Measurements from ENCODE around the gene HOXB9. TPM values are rescaled to one million over a fixed set of nuclear protein-coding genes. Genes with fewer than 3 reads are reported as not detected.

The HOXB9 gene
- total and polyA plus RNA-seq, 2 donors from 2014 or later: 29.2 to 45.8 TPM

GRCh38 chr17:48592577-48592976, 33.6 kb downstream of the HOXB9 start:
- Histone ChIP-seq H3K27me3 (ENCODE audit: control insufficient read depth, insufficient read depth, low read length) (no peaks in the 10 kb centered on the region), H3K4me1 (ENCODE audit: control insufficient read depth in 2 of 3, insufficient read depth in 2 of 3, low read depth in 1 of 3, low read length in 3 of 3) (peaks cover 0 to 11% (median 0%) of the 10 kb centered on the region in 3 donors), H3K27ac (ENCODE audit: low read depth in 2 of 2, low read length in 2 of 2) (peak overlapping the region; percentile 92 to 93), H3K36me3 (ENCODE audit: control insufficient read depth in 2 of 3, insufficient read depth in 3 of 3, low read length in 3 of 3) (peaks cover 0 to 12% (median 3%) of the 10 kb centered on the region in 3 donors), H3K9me3 (ENCODE audit: control insufficient read depth in 2 of 3, insufficient read depth in 1 of 3, low read length in 3 of 3) (no peaks in the 10 kb centered on the region), H3K9ac (ENCODE audit: low read length in 3 of 3) (peak overlapping the region; percentile 18 to 78 (median 61)), H3K4me3 (ENCODE audit: low read length in 3 of 3) (peak overlapping the region; percentile 49 to 69 (median 59))
- FAIRE-seq (no peak), DNase-seq (no peak)
- intact Hi-C loops (cut with DNase I): loop anchor here (10.0 kb wide), 1 partner anchor 258 kb away; no protein-coding TSS in a partner anchor
- no peak for TF ChIP-seq CTCF (IDR thresholded peaks at IDR 0.05; ENCODE audit: borderline replicate concordance, extremely low read depth, insufficient read depth)

GRCh38 chr17:48592057-48592514, 34.1 kb downstream of the HOXB9 start:
- Histone ChIP-seq H3K9ac (ENCODE audit: low read length in 3 of 3) (peak overlapping the region; percentile 41 to 61 (median 43)), H3K4me3 (ENCODE audit: low read length in 3 of 3) (peak overlapping the region in 2 of 3 donors; percentile 59 to 69), H3K27me3 (ENCODE audit: control insufficient read depth, insufficient read depth, low read length) (no peaks in the 10 kb centered on the region), H3K27ac (ENCODE audit: low read depth in 2 of 2, low read length in 2 of 2) (peak overlapping the region; percentile 85 to 93), H3K9me3 (ENCODE audit: control insufficient read depth in 2 of 3, insufficient read depth in 1 of 3, low read length in 3 of 3) (no peaks in the 10 kb centered on the region), H3K36me3 (ENCODE audit: control insufficient read depth in 2 of 3, insufficient read depth in 3 of 3, low read length in 3 of 3) (peaks cover 0 to 12% (median 3%) of the 10 kb centered on the region in 3 donors), H3K4me1 (ENCODE audit: control insufficient read depth in 2 of 3, insufficient read depth in 2 of 3, low read depth in 1 of 3, low read length in 3 of 3) (peaks cover 3 to 15% (median 3%) of the 10 kb centered on the region in 3 donors)
- FAIRE-seq (no peak), DNase-seq (peak in 2 of 5 donors; percentile 68 to 82)
- intact Hi-C loops (cut with DNase I): loop anchor here (10.0 kb wide), 1 partner anchor 257 kb away; no protein-coding TSS in a partner anchor
- TF ChIP-seq CTCF (IDR thresholded peaks at IDR 0.05; ENCODE audit: borderline replicate concordance, extremely low read depth, insufficient read depth): no peak

GRCh38 chr17:48591255-48592056, 34.7 kb downstream of the HOXB9 start:
- H3K27ac ChIP-seq (ENCODE audit: low read depth in 2 of 2, low read length in 2 of 2): peak overlapping the region; percentile 93 to 98

More at GRCh38 chr17:48591255-48592056, 34.7 kb downstream of the HOXB9 start:
- FAIRE-seq: no peak
- Histone ChIP-seq H3K4me1 (ENCODE audit: control insufficient read depth in 2 of 3, insufficient read depth in 2 of 3, low read depth in 1 of 3, low read length in 3 of 3) (peaks cover 3 to 17% (median 7%) of the 10 kb centered on the region in 3 donors), H3K9ac (ENCODE audit: low read length in 3 of 3) (peak overlapping the region; percentile 41 to 95 (median 61)), H3K4me3 (ENCODE audit: low read length in 3 of 3) (peak overlapping the region; percentile 6 to 93 (median 59)), H3K9me3 (ENCODE audit: control insufficient read depth in 2 of 3, insufficient read depth in 1 of 3, low read length in 3 of 3) (no peaks in the 10 kb centered on the region), H3K36me3 (ENCODE audit: control insufficient read depth in 2 of 3, insufficient read depth in 3 of 3, low read length in 3 of 3) (peaks cover 0 to 12% (median 3%) of the 10 kb centered on the region in 3 donors), H3K27me3 (ENCODE audit: control insufficient read depth, insufficient read depth, low read length) (no peaks in the 10 kb centered on the region)
- intact Hi-C loops (cut with DNase I): loop anchor here (10.0 kb wide), 1 partner anchor 257 kb away; no protein-coding TSS in a partner anchor
- DNase-seq: no peak
- TF ChIP-seq CTCF (IDR thresholded peaks at IDR 0.05; ENCODE audit: borderline replicate concordance, extremely low read depth, insufficient read depth): no peak

Data from kidney (tissue), 14 donors.